NCI-H2227 (cell line): ENCODE results near the gene NME3.

ENCODE experiments used
- DNase-seq: peaks from one replicate; lab custom pipeline; 2025; ENCODE audit not compliant: unreplicated experiment; lab: John Stamatoyannopoulos, UW

Gene NME3

GRCh38 chr16:1770328-1771187 lies 785 bp downstream of the NME3 start:
- DNase-seq = peak; percentile 84

GRCh38 chr16:1769402-1770300 lies 1.7 kb downstream of the NME3 start:
- no peak for DNase-seq

- DNase-seq = no peak
Observed at GRCh38 chr16:1768767-1769401, 2.5 kb downstream of the NME3 start.

- no peak for DNase-seq
Observed at GRCh38 chr16:1768061-1768766, 3.1 kb downstream of the NME3 start.

GRCh38 chr16:1767116-1767994 lies 4.0 kb downstream of the NME3 start:
- DNase-seq = no peak

- no peak for DNase-seq
Observed at GRCh38 chr16:1766701-1767100, 4.6 kb downstream of the NME3 start.

GRCh38 chr16:1766231-1766630 lies 5.1 kb downstream of the NME3 start:
- DNase-seq = no peak

- DNase-seq = no peak
Observed at GRCh38 chr16:1765826-1766225, 5.5 kb downstream of the NME3 start.

- DNase-seq = no peak
Observed at GRCh38 chr16:1764971-1765370, 6.4 kb downstream of the NME3 start.

- no peak for DNase-seq
Observed at GRCh38 chr16:1763521-1764511, 7.5 kb downstream of the NME3 start.

GRCh38 chr16:1762879-1763520 lies 8.3 kb downstream of the NME3 start:
- DNase-seq = no peak

GRCh38 chr16:1762196-1762878 lies 9.0 kb downstream of the NME3 start:
- DNase-seq = no peak

- DNase-seq = no peak
Observed at GRCh38 chr16:1761751-1762150, 9.6 kb downstream of the NME3 start.

- no peak for DNase-seq
Observed at GRCh38 chr16:1760911-1761310, 10.4 kb downstream of the NME3 start.

- no peak for DNase-seq
Observed at GRCh38 chr16:1759511-1759910, 11.8 kb downstream of the NME3 start.

GRCh38 chr16:1758923-1759322 lies 12.4 kb downstream of the NME3 start:
- no peak for DNase-seq

- no peak for DNase-seq
Observed at GRCh38 chr16:1757714-1758461, 13.5 kb downstream of the NME3 start.
